NCI-H446 (cell line): Measurements from ENCODE around the gene SPEM2.

Source experiments
- DNase-seq, 2 experiments: peaks; one replicate each; lab custom pipeline; 2025; lab: John Stamatoyannopoulos, UW

SPEM2 gene

GRCh38 chr17:7403977-7404736, 21.3 kb upstream of the SPEM2 start, which contains the start of gene TMEM256:
Gene TMEM256, minus strand, starts transcription at chr17:7404097. Its CDS starts 13 bp downstream, at chr17:7404084.
- peak; percentile 98 to 99 for DNase-seq

- no peak for DNase-seq
These were observed 20.6 kb upstream of the SPEM2 start for GRCh38 chr17:7404737-7405349.

- DNase-seq = no peak
These were observed 19.8 kb upstream of the SPEM2 start for GRCh38 chr17:7405350-7406234.

- DNase-seq = no peak
These were observed 19.1 kb upstream of the SPEM2 start for GRCh38 chr17:7406235-7406825.

GRCh38 chr17:7407082-7407481, 18.3 kb upstream of the SPEM2 start:
- DNase-seq = no peak

- no peak for DNase-seq
These were observed 17.7 kb upstream of the SPEM2 start, which contains the start of gene NLGN2 for GRCh38 chr17:7407485-7408251. Gene NLGN2, plus strand, starts transcription at chr17:7407845. Its CDS starts 411 bp downstream, at chr17:7408256.

- DNase-seq = no peak
These were observed 17.1 kb upstream of the SPEM2 start for GRCh38 chr17:7408252-7408727.

- DNase-seq = no peak
These were observed 16.6 kb upstream of the SPEM2 start for GRCh38 chr17:7408863-7409262.

GRCh38 chr17:7409716-7410115, 15.7 kb upstream of the SPEM2 start:
- no peak for DNase-seq

- DNase-seq = no peak
These were observed 14.6 kb upstream of the SPEM2 start for GRCh38 chr17:7410634-7411426.

- no peak for DNase-seq
These were observed 14.0 kb upstream of the SPEM2 start for GRCh38 chr17:7411427-7411750.

- DNase-seq = no peak
These were observed 11.9 kb upstream of the SPEM2 start for GRCh38 chr17:7413346-7413985.

GRCh38 chr17:7414837-7415236, 10.6 kb upstream of the SPEM2 start:
- DNase-seq = no peak

- no peak for DNase-seq
These were observed 9.6 kb upstream of the SPEM2 start for GRCh38 chr17:7415784-7416183.

- no peak for DNase-seq
These were observed 9.1 kb upstream of the SPEM2 start for GRCh38 chr17:7416323-7416722.

GRCh38 chr17:7417056-7417655, 8.3 kb upstream of the SPEM2 start:
- DNase-seq = no peak

GRCh38 chr17:7418472-7419152, 6.8 kb upstream of the SPEM2 start:
- no peak for DNase-seq

- DNase-seq = no peak
These were observed 5.4 kb upstream of the SPEM2 start, which contains the start of gene SPEM1 for GRCh38 chr17:7419819-7420610. Gene SPEM1, plus strand, starts transcription at chr17:7420324. Its CDS starts 61 bp downstream, at chr17:7420385.
